ENCODE results near the gene CYP2C18. TPM values are rescaled to one million over a fixed set of nuclear protein-coding genes. Genes with fewer than 3 reads are reported as not detected.
"Not testable (repeated sequence)": the region's sequence is repeated elsewhere in the genome, so short reads cannot be mapped to it uniquely, and the experiment has no call there.

CYP2C18 gene
- total RNA-seq, 4 donors from 2014 or later = 5.0 to 274 (median 187) TPM

DNA sequence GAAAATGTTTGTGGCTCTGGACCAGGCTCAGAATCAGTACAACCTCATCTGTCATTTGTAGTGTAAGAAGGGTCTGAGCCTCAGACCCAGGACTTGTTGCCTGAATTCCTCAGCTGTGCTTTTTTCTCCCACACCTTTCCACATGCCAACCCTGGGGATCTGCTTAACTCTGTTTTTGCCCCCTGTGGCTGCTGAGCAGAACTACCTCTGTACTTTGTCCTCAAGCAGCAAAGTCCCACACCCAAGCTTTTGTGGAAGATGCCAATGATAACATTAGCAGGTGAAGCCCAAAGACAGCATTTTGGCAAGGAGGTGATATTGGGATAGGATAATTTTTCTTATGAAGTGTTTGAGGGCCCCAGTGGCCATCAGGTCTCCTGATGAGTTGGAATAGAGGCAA lies 5.8 kb upstream of the CYP2C18 start:
- no peak overlapping the region for H3K4me3 ChIP-seq
- no peaks in the 10 kb centered on the region for H3K36me3 ChIP-seq
- H3K9me3 ChIP-seq = no peaks in the 10 kb centered on the region
- peak overlapping the region in 1 of 4 donors; percentile 80 for H3K27ac ChIP-seq
- TF ChIP-seq, protein P1, sequence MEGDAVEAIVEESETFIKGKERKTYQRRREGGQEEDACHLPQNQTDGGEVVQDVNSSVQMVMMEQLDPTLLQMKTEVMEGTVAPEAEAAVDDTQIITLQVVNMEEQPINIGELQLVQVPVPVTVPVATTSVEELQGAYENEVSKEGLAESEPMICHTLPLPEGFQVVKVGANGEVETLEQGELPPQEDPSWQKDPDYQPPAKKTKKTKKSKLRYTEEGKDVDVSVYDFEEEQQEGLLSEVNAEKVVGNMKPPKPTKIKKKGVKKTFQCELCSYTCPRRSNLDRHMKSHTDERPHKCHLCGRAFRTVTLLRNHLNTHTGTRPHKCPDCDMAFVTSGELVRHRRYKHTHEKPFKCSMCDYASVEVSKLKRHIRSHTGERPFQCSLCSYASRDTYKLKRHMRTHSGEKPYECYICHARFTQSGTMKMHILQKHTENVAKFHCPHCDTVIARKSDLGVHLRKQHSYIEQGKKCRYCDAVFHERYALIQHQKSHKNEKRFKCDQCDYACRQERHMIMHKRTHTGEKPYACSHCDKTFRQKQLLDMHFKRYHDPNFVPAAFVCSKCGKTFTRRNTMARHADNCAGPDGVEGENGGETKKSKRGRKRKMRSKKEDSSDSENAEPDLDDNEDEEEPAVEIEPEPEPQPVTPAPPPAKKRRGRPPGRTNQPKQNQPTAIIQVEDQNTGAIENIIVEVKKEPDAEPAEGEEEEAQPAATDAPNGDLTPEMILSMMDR (IDR thresholded peaks at IDR 0.05) = peak in 4 of 6 experiments; percentile 13 to 66 (median 62)
- no peak for TF ChIP-seq POLR2A (IDR thresholded peaks at IDR 0.05)
- H3K4me1 ChIP-seq = no peaks in the 10 kb centered on the region
- peak in 1 of 3 donors; percentile 69 for DNase-seq
- H3K27me3 ChIP-seq = no peaks in the 10 kb centered on the region

DNA sequence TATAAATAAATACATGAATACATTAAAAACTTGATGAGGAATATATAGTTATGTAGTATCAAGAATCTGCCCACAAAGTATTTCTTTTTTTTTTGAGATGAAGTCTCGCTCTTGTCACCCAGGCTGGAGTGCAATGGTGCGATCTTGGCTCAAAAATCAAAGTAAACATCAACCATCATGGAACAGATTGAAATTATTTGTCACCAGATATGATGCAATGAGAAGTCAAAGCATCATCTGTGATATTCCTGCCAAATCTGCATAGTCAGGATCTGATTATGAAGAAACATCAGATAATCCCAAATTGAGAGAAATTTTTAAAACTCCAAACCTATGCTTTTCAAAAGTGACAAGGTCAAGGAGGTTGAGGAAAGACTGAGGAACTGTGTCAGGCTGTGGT lies 5.1 kb upstream of the CYP2C18 start:
- DNase-seq = no peak
- H3K4me3 ChIP-seq = no peak overlapping the region
- no peaks in the 10 kb centered on the region for H3K36me3 ChIP-seq
- H3K27ac ChIP-seq = no peak overlapping the region
- no peaks in the 10 kb centered on the region for H3K9me3 ChIP-seq
- H3K27me3 ChIP-seq = no peaks in the 10 kb centered on the region
- no peaks in the 10 kb centered on the region for H3K4me1 ChIP-seq
- TF ChIP-seq POLR2A (IDR thresholded peaks at IDR 0.05) = no peak
- TF ChIP-seq, protein P1 (IDR thresholded peaks at IDR 0.05) = no peak

DNA sequence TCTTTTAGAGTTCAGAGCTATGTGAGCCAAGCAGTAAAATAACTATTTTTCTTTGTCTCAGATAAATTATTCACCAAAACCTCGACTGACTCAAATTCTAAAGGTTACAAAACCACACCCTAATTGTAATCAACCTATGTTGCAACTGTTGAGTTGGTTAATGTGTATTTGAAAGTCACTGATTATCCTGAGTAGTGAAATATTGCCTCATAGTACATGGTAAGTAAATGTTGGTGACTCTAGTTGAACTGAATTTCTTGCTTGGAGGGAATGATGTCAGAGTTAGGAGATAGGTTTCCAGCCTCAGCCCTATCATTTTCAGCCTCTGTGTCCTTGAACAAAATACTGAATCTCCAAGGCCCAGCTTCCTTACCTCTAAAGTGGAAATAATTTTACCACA lies 3.0 kb upstream of the CYP2C18 start:
- no peaks in the 10 kb centered on the region for H3K4me1 ChIP-seq
- no peak for DNase-seq
- no peaks in the 10 kb centered on the region for H3K36me3 ChIP-seq
- peak in 1 of 2 donors; percentile 33 for TF ChIP-seq POLR2A (IDR thresholded peaks at IDR 0.05)
- TF ChIP-seq, protein P1 (IDR thresholded peaks at IDR 0.05) = no peak
- H3K9me3 ChIP-seq = no peaks in the 10 kb centered on the region
- peak overlapping the region in 3 of 4 donors; percentile 39 to 73 (median 66) for H3K27ac ChIP-seq
- no peak overlapping the region for H3K4me3 ChIP-seq
- no peaks in the 10 kb centered on the region for H3K27me3 ChIP-seq

DNA sequence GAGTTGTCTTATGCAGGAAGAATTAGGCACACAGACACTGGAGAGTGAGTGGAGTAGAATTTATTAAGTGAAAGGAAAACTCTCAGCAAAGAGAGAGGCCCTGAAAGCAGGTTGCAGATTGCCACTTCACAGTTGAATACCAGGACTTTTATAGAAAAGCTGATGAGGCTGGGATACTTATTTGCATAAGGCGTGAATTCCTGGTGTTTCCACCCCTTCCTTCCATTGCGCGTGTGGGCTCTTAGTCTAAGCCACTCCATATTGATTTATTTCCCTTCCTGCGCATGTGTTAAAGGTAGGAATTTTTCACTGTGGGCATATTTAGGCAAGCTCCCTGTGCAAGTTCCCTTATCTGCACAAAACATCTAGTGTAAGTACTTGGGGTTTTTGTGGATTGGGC lies 893 bp upstream of the CYP2C18 start:
- TF ChIP-seq POLR2A (IDR thresholded peaks at IDR 0.05) = peak in 1 of 2 donors; percentile 10
- H3K27me3 ChIP-seq, DNase-seq, H3K4me3 ChIP-seq, H3K9me3 ChIP-seq, H3K4me1 ChIP-seq, H3K36me3 ChIP-seq: not testable (repeated sequence)
- peak overlapping the region in 2 of 4 donors; percentile 58 to 73 for H3K27ac ChIP-seq

DNA sequence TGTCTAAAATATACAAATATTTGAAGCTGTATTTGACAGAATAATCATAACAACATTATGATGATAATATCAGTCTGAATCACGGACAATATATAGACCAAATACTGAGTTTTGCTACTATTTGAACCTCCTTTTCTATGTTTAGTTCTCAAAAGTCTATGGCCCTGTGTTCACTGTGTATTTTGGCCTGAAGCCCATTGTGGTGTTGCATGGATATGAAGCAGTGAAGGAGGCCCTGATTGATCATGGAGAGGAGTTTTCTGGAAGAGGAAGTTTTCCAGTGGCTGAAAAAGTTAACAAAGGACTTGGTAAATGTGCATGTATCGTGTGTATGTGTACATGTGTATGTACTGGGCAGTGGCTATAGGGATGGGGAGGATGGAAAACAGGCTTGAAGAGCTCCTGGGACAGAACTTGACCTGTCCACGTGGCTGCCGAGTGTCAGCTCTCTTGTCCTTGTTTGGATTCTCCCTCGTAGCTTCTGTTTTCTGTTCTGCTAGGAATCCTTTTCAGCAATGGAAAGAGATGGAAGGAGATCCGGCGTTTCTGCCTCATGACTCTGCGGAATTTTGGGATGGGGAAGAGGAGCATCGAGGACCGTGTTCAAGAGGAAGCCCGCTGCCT lies 4.2 kb downstream of the CYP2C18 start:
- no peak for DNase-seq
- no peak overlapping the region for H3K27ac ChIP-seq
- H3K4me3 ChIP-seq = peak overlapping the region in 1 of 4 donors; percentile 37
- no peaks in the 10 kb centered on the region for H3K4me1 ChIP-seq
- TF ChIP-seq POLR2A (IDR thresholded peaks at IDR 0.05) = no peak
- TF ChIP-seq, protein P1 (IDR thresholded peaks at IDR 0.05) = no peak
- no peaks in the 10 kb centered on the region for H3K9me3 ChIP-seq
- H3K27me3 ChIP-seq = no peaks in the 10 kb centered on the region
- peaks cover 0 to 34% (median 4%) of the 10 kb centered on the region in 3 donors for H3K36me3 ChIP-seq

DNA sequence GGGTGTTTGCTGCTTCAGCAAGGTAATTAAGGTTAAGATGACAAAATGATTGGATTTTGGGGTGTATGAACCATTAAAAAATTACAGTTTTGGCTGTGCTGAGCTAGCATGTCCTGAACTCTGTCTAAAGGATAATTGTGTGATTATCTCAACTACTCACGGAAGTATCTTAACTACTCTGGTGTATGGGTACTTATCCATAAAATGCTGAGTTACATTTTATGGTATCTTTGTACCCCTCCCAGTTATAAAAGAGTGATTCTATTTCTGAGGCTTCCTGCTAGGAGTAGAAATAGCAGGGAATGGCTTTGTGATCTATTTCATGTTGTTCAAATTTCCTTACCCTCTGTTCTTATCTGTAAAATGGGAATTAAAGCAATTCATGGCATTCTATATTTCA lies 22.6 kb downstream of the CYP2C18 start:
- H3K4me3 ChIP-seq = no peak overlapping the region

More for the DNA sequence above, 22.6 kb downstream of the CYP2C18 start:
- Histone ChIP-seq H3K9me3 (no peaks in the 10 kb centered on the region), H3K27ac (peak overlapping the region in 1 of 4 donors; percentile 40), H3K27me3 (no peaks in the 10 kb centered on the region), H3K4me1 (no peaks in the 10 kb centered on the region), H3K36me3 (peaks cover 0 to 4% (median 0%) of the 10 kb centered on the region in 3 donors)
- no peak for TF ChIP-seq POLR2A (IDR thresholded peaks at IDR 0.05)
- TF ChIP-seq, protein P1 (IDR thresholded peaks at IDR 0.05) = no peak
- DNase-seq = no peak

Measured in Peyer's patch (tissue), 4 donors.